Stimulated activated CD4-positive, alpha-beta T cell treated with anti-CD3 and anti-CD28 coated beads, Interleukin-15, amount 100 ng/mL, for 24 hours (primary cell): ENCODE results near the gene RPL31.
"Not testable (repeated sequence)": the region's sequence is repeated elsewhere in the genome, so short reads cannot be mapped to it uniquely, and the experiment has no call there.

ENCODE experiments used
- DNase-seq: peaks from one replicate; pipeline ENCODE4 v3.0.0-alpha.2; 2020

The RPL31 gene

GRCh38 chr2:101030866-101031554, 28.9 kb downstream of the RPL31 start:
- no peak for DNase-seq

GRCh38 chr2:101032084-101032776, 30.1 kb downstream of the RPL31 start:
- DNase-seq, result no peak

GRCh38 chr2:101036562-101036961, 34.5 kb downstream of the RPL31 start:
- DNase-seq, result no peak

GRCh38 chr2:101037161-101037755, 35.2 kb downstream of the RPL31 start:
- DNase-seq, result no peak

GRCh38 chr2:101038455-101039255, 36.6 kb downstream of the RPL31 start:
- DNase-seq, result peak; percentile 23

- no peak for DNase-seq
Measured at GRCh38 chr2:101040072-101040471, 38.0 kb downstream of the RPL31 start.

GRCh38 chr2:101040761-101041160, 38.7 kb downstream of the RPL31 start:
- no peak for DNase-seq

GRCh38 chr2:101041413-101041812, 39.3 kb downstream of the RPL31 start:
- DNase-seq, result no peak

- no peak for DNase-seq
Measured at GRCh38 chr2:101045330-101045729, 43.2 kb downstream of the RPL31 start.

GRCh38 chr2:101047075-101047766, 45.1 kb downstream of the RPL31 start:
- DNase-seq, result no peak

- DNase-seq, result no peak
Measured at GRCh38 chr2:101047774-101048173, 45.7 kb downstream of the RPL31 start.

GRCh38 chr2:101048756-101049155, 46.7 kb downstream of the RPL31 start:
- DNase-seq, result no peak

- not testable (repeated sequence) for DNase-seq
Measured at GRCh38 chr2:101050886-101051285, 48.8 kb downstream of the RPL31 start.

- DNase-seq, result no peak
Measured at GRCh38 chr2:101052147-101052546, 50.1 kb downstream of the RPL31 start.

- DNase-seq, result no peak
Measured at GRCh38 chr2:101053117-101053516, 51.0 kb downstream of the RPL31 start.
